NCI-H2171 (cell line): Measurements from ENCODE around the gene ZBTB43.

Experiments used
- DNase-seq: peaks from one replicate; lab custom pipeline; 2025; lab: John Stamatoyannopoulos, UW

Gene ZBTB43

DNA sequence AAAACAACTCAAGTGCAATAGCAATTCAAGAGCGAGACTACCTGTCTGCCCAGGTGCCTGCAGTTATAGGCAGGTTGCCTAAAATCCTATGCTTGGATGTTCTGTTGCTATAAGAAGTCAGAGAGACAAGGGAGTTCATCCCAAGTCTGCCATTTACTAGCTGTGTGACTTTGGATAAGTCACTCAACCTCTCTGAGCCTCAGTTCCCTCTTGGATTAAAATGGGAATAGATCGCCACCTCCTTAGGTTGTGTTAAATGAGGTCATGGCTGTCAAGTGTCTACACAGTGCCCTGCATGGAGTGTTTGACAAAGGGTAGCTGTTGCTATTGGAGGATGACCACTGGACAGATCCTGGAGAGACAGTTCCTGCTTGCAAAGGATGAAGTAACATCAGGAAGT, 54.3 kb downstream of the ZBTB43 start:
- DNase-seq, result no peak

DNA sequence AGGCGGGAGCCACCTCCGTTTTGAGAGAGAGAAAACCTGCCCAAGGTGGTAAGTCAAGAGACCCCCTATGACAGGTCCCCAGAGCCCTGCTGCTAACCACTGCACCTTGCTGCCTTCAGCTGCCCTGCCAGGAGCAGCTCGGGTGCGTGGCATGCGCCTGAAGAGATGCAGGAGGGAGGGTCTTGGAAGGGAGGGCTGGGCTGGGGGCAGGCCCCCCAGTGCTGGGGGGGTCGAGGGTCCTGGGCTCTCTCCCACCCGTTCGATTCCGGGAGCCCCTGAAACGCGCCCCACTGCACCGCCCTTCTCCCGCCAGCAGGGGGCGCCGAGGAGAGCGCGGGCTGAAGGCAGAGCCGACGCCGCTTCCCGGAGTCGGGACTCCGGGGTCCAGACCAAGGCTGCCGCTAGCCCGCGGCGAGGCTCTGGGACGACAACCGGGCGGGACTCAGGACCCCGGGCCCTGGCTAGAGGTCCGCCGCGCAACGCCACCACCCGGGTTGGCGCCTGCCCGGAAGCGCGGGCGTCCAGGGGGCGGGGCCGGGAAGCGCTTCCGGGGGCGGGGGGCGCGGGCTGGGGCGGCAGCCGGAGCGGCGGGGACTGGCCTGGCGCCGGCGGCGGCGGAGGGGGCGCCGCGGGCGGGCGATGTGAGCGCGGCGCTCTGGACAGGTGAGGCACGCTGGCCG, 55.4 kb downstream of the ZBTB43 start, which contains the start of gene ZBTB34:
TSS of gene ZBTB34 (plus strand) at position 563 of the 680 bp plus-strand sequence. CDS start 18,761 bp downstream, outside the sequence.
- DNase-seq, result peak; percentile 55

DNA sequence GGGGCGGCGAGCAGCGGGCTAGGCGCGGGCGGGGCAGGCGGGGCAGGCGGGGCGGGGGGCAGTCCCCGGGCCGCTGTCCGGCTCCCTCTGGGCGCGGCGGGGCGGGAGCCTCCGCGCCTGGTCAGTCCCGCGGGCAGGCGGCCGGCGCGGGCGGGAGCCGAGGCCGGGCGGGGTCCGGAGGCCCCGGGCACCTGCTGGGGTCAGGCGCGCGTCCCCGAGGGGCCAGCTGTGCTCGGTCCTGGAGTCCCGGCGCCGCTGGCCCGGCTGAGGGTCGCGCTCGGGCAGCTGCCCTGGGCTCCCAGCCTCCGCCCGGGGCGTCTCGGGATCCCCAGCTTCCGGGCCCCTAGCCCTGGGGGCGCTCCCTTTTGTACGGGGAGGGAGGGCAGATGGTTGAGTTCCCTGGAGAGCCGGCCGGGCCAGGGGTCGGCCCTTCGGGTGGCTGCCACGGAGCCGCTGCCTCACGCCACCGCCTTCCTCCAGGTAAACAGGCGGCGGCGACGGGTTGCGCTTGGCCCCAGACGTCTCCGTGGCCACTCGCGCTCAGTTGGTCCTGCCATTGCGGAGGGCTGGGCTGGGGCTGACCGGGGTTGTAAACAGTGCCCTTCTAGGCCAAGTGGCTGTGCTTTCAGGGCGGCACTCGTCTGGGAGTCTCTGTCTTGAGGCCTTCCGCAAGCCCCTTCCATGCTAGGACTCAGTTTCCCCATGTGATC, 56.1 kb downstream of the ZBTB43 start:
- no peak for DNase-seq

DNA sequence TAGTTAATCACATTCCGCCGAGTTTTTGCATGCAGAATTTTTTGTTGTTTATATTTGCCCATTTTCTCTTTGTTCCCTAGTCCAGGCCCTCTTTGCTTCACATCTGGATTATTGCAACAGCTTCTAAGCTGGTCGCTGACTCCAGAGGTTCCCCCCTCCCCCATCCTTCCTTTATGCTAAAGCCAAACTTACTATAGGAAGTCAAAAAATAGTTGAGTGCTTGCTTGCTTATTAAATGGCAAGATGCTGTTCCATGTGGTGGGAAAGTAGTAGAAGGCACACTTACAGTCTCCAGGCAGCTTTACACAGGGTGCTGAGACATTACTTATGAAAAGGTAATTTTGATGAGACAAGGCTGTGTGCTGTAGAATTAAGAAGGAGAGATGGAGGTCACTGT, 56.9 kb downstream of the ZBTB43 start:
- no peak for DNase-seq

DNA sequence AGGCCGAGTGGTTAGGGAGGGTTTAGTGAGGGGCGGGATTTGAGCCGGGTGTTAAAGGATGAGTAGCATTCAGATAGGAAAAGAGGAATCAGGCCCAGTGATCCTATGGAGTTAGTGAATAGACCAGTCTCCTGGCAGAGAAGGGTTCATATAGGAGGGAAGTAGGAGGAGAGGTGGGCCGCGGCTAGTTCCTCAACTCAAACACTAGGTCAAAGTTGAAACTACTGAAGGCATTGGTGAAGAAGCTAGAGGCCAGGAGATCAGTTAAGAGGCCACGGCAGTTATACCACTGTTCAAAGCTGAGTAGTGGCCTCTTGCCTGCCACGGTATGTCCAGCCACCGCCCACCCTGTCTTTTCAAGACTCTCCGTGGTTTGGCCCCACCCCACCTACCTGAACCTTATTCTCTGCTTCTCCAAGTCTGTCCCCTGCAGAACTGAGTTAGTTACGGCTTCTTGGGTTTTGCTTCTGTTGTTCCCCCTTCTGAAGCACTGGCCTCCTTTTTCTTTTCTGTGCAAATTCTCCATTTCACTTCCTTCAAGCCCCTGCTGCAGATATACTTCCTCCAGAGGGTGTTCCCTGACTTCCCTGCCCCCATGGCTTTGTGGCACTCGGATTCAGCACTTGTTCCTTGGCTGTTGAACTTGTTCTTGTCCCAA, 57.4 kb downstream of the ZBTB43 start:
- DNase-seq, result no peak

DNA sequence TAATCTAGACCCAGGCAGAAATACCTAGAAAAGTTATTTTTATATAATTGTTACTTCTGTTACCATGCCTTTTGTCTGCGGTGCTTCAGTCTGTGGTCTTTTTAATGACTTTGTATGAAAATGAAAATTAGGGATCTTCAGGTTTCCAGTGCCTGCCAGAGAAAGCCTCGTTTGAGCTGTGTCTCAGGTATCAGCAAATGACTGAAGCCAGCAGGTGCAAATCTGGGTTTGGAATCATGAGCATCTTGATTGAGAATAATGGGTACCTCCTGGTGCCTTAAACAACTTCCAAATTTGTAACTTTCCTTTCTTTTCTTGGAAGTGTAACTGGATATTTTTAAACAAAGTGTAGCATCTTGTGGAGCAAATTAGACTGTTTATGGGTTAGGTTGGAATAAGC, 59.9 kb downstream of the ZBTB43 start:
- DNase-seq, result no peak

DNA sequence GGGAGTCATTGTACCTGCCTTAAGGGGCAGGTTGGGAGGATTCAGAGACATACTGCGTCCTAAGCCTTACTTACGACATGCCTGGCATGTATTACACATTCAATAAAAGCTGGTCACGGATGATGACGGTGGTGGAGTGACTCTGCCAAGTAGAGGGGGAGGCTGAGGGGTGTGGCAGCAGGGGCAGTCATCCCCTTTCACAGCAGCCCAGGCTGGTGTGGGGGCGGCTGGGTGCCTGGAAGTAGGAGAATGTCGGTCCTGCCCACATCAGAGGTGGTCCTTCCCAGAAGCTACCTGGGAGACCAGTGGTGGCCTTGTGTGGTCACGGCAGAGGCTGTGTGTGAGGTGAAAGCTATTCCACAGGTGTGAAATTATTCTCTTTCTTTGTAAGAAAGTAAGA, 64.5 kb downstream of the ZBTB43 start:
- no peak for DNase-seq

DNA sequence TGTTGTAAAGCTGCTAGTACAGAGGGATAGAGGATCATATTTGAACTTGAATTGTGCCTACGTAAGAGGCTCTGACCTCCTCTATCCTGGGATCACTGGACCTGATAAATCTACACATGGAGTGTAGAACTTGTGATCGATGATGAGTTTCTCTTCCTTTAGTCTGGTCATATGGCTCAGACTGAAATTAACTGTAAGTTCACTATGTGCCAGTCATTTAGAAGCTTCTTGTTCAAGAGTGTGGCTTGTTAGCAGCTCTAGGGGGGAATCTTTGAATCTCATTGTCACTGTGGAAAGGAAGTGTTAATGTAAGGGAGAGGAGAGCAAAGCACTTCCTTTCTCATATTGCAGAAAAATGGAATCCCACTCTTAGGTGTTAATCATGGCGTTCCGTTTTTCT, 67.7 kb downstream of the ZBTB43 start:
- no peak for DNase-seq

DNA sequence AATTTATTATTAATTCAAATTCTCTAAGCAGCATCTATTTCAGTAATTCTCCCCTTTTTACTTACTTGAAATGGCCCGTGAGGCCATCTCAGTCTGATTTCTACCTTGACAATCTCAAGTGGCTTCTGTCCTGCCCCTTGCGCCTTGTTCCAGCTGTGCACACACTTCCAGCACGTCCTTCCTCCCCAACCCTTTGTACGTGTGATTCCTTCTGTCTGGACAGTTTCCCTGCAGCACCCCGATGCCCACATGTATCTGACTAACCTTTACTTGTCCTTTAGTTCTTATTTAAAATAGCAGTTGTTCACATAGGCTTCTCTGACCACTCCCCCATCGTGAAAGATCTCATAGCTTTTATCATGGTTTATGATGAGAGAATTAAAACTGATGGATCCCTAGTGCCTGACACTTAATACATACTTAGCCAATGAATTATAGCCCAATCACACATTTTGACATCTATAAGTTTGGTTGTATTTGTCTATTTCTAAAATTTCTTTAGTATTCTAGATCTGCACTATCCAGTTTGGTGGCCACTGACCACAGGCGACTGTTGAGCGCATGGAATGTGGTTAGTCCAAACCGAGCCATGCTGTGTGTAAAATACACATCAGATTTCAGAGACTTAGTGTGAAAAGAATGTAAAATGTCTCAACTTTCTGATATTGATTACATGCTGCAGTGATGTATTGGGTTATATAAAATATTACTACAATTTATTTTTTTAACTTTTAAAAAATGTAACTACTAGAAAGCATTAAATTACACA, 69.9 kb downstream of the ZBTB43 start:
- no peak for DNase-seq

DNA sequence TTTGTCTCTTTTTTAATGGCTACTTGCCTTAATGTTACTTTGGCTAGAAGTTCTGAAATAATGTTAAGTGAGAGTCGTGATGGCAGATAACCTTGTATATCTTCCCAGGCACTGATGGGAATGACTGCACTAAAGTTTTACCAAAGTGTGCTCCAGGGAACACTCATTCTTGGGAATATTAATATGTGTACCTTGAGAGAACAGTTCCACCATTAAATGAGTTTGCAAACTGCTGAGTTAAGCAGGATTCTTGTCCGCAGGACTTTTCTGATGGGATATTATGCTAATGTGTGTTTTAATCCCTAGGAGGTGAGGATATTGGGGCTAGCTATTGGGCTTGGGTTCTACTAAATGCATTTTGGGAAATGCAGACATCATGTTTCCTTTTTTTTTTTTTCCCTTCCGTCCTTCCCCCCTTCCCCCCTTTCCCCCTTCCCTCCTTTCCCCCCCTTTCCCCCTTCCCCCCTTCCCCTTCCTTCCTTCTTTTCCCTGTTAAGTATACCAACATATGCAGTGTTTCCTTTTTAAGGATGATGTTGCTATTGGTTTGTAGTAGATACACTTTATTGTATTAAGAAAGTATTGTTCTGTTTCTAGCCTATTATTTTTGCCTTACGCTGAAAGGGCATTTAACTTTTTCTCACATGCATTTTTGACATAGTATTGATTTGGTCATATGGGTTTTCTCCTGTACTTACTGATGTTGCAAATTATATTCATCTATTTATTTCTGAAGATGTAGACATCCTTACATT, 71.1 kb downstream of the ZBTB43 start:
- no peak for DNase-seq

DNA sequence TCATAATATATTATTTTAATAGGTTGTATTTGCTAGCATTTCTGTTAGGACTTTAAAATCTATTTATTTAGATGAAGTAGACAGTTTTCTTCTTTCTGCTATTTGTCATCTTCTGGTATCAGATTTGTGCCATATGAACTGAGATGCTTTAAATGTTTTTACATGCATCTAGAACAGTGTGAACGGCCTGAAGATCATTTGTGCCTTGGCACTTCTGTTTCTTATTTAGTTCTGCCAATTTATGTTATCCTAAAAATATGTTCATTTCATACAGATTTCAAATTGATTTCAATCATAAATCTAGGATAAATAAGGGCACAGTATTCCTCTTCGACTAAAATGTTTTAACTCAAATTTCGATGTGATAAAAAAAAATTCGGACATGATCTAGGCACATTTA, 71.7 kb downstream of the ZBTB43 start:
- no peak for DNase-seq

DNA sequence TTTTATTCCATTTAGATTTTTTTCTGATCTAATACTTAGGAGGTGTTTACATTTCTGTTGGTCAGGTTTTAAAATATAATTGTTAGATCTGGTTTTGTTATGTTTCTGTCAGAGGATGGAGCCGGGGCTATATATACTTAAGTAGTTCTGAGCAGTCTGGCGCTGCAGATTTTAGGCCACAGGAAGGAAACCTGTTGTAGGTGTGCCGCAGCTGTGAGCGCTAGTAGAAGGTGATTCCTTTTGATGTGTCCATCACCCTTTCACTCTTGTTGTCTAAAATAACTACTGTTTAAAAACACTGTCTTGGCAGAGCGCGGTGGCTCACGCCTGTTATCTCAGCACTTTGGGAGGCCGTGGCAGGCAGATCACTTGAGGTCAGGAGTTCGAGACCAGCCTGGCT, 72.6 kb downstream of the ZBTB43 start:
- DNase-seq, result no peak

DNA sequence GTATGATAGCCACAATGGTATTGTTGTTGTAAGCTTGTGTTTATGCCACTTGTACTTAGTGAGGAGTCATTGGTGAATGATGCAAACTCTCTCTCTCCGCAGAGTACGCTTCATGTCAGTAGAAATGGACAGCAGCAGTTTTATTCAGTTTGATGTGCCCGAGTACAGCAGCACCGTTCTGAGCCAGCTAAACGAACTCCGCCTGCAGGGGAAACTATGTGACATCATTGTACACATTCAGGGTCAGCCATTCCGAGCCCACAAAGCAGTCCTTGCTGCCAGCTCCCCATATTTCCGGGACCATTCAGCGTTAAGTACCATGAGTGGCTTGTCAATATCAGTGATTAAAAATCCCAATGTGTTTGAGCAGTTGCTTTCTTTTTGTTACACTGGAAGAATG, 74.4 kb downstream of the ZBTB43 start:
- DNase-seq, result no peak

DNA sequence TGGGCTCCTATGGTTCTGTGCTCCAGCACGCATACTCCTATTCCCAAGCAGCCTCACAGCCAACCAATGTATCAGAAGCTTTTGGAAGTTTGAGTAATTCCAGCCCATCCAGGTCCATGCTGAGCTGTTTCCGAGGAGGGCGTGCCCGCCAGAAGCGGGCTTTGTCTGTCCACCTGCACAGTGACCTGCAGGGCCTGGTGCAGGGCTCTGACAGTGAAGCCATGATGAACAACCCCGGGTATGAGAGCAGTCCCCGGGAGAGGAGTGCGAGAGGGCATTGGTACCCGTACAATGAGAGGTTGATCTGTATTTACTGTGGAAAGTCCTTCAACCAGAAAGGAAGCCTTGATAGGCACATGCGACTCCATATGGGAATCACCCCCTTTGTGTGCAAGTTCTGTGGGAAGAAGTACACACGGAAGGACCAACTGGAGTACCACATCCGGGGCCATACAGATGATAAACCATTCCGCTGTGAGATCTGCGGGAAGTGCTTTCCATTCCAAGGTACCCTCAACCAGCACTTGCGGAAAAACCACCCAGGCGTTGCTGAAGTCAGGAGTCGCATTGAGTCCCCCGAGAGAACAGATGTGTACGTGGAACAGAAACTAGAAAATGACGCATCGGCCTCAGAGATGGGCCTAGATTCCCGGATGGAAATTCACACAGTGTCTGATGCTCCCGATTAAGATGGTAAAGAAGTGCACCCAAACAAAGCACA, 75.5 kb downstream of the ZBTB43 start:
- no peak for DNase-seq

DNA sequence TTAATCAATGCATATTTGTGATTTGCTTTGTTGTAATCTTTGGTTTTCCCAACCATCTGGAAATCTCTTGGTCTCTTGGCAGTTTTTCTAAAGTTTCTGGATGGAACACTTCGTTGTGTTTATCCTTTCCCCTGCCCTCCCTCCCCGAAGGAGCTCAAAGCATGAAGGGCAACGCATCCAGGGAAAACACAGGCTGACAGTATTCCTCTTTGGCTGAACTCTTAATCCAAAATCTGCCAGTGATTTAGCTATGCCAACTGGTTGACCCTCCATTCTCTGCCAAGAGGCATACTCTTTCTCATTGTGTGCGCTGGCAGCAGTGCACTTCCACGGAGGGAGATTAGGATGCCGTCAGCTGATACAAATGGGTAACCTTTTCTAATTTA, 76.1 kb downstream of the ZBTB43 start:
- no peak for DNase-seq

DNA sequence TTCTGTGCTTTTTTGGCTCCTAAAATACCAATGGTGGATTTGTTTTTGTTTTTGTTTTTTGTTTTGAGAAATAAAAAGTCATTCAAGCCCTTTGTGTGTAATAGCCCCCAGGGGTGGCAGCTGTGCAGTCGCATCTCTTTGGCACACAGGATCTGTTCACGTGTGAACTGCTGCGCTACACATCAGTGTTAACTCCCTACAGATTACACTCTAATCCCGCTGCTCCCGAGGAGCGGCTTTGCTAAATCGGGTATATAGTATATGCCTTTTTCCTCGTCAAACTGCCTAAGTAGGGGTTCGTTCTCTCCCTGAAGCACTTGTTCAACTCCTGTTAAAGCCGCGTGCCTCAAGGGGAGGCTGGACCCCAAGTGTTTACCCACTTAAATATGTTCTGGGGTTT, 77.9 kb downstream of the ZBTB43 start:
- DNase-seq, result no peak

DNA sequence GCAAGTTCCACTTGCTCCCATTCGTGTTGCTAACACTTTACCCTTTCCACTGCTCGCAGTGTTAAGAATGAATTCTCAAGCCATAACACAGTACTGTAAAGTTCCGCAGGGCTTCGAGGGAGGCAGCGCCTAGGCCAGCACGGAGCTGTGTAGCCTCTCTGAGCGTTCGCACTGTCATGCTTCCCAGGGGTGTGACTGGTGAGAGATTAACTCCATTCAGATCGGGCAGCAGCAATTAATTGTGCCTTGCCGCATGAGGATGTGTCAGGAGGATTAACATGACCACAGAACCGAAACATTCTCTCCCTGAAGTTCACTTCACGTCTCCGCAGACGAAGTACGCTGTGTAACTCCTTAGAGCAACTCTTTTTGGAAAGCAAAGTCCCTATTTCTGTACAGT, 78.8 kb downstream of the ZBTB43 start:
- DNase-seq, result no peak

DNA sequence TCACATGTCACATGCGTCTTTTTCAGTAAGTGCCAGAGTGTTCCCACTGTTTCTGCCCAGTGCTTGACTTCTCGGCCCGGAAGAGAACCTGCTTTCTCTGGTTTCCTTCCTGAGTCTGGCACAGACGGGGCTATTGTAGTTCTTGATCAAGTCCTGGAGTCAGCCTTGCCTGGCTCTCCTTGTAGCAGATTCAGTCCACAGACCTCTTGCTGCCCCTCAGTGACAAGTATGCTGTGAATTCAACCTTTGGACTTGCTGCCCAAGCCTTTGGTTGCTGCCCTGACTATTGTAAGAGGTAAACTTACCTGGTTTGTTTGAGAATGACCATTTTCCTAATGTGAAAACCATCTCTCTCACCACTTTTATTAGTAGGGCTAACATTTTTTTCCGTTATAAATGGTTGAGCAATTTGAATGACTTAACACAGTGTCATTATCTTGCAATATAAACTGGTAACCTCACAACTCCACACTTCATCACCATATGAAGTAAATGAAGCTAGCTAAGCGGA, 80.3 kb downstream of the ZBTB43 start:
- no peak for DNase-seq

DNA sequence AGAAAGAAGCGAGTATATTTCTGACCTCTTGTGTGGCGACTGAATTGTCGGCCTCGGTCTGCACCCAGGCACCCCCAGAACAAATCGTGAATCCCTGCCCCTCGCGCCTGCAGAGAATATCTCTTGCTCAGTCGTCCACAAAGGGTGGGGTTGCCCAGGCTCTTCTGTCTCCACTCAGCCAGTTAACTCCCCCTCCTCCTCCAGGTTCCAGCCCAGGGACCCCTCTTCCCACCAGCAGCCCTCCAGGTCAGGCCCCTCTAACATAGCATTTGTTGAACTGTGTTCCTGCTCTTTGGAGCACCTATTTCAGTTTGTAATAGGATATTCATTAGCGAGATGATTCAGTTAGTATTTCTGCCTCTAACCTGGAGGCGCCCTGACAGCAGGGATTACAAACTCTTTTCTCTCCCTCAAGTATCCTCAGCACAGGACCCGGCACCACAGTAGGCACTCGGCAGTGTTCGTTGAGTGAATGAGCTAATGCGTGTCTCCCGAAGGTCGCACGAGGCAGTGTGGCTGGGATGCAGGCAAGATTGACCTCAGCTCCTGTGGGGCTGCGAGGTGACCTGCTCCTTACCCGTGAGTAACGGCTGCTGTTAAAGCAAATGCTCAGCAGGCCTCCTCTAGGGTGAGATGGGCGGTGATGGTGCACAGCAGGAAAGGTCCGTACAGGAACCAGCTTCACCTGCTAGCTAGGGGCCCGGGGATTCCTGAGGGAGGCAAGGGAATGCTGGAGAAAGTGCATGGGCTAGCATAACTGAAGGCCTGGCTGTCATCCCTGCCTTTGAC, 81.4 kb downstream of the ZBTB43 start:
- DNase-seq, result no peak

DNA sequence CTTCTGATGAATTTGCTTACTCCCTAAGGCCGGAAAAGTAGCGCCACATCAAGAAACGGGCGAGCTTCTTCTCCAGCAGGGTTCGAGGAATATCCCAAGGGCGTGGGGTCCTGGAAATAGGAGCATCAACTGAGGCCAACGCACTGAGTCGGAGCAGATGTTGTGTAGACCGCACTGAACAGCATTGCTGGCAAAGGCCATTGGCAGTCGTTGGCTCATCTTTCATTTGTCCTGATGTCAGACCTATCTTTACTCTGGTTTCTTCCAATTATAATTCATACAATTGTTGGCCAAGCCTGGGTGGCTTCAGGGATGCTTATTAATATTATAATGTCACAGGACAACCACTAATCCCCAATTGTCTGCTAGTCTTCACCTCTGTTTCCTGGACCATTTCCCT, 82.1 kb downstream of the ZBTB43 start:
- no peak for DNase-seq
